Stimulated activated effector memory CD8-positive, alpha-beta T cell treated with anti-CD3 and anti-CD28 coated beads, Interleukin-12 subunit alpha, Interleukin-12 subunit beta, amount 100 ng/mL, for 72 hours (primary cell): Measurements from ENCODE around the gene SH3D19.
"Not testable (repeated sequence)": the region's sequence is repeated elsewhere in the genome, so short reads cannot be mapped to it uniquely, and the experiment has no call there.

ENCODE experiments used
- ATAC-seq: fragments of 150-1000 bp; cut with Tn5 transposase; 2 replicates; pipeline ENCODE4 v1.10.0; 2021
- DNase-seq, 2 donors: peaks; one replicate each; pipeline ENCODE4 v3.0.0; 2021 to 2022; ENCODE audit warnings: low spot score in 2 of 2
- H3K27ac Mint-ChIP-seq: one replicate; pipeline ENCODE4 v1.8.0; 2022; ENCODE audit warnings: mild to moderate bottlenecking, mixed read lengths
- H3K36me3 Mint-ChIP-seq: one replicate; pipeline ENCODE4 v1.8.0; 2022; ENCODE audit warnings: mild to moderate bottlenecking, mixed read lengths
- H3K4me1 Mint-ChIP-seq: one replicate; pipeline ENCODE4 v1.8.0; 2022; ENCODE audit warnings: mixed read lengths
- H3K4me3 Mint-ChIP-seq: one replicate; pipeline ENCODE4 v1.8.0; 2022; ENCODE audit warnings: mild to moderate bottlenecking, mixed read lengths
- H3K9me3 Mint-ChIP-seq: one replicate; pipeline ENCODE4 v1.8.0; 2022; ENCODE audit warnings: mixed read lengths

The SH3D19 gene

DNA sequence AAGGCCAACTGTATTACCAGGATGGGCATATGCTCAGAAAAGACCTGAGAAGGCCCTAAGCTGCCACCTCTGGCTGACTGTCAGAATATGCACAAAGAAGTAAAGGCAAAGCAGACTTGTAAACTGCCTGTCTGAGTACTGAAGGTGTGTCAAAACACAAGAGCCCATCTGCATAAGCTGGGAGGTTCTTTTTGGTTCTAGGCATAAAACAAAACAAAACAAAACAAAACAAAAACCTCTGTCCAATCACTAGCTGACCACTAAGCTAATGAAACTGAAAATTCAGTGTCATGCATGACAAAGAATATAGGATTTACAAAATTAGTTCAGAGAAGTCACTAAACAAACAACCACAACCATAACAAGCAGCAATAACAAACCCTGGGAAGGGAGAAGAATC, 20.6 kb downstream of the SH3D19 start:
- Mint-ChIP-seq H3K36me3 (no peaks in the 10 kb centered on the region), H3K4me1 (no peaks in the 10 kb centered on the region), H3K4me3 (no peak overlapping the region), H3K27ac (no peak overlapping the region), H3K9me3 (peaks cover 2% of the 10 kb centered on the region)
- ATAC-seq: no peak
- DNase-seq: no peak

GRCh38 chr4:151304226-151304625, 21.2 kb downstream of the SH3D19 start:
- H3K4me1 Mint-ChIP-seq: no peaks in the 10 kb centered on the region
- H3K27ac Mint-ChIP-seq: no peak overlapping the region
- ATAC-seq (no peak), DNase-seq (no peak)
- peaks cover 2% of the 10 kb centered on the region for H3K9me3 Mint-ChIP-seq
- H3K36me3 Mint-ChIP-seq: no peaks in the 10 kb centered on the region
- H3K4me3 Mint-ChIP-seq: no peak overlapping the region

DNA sequence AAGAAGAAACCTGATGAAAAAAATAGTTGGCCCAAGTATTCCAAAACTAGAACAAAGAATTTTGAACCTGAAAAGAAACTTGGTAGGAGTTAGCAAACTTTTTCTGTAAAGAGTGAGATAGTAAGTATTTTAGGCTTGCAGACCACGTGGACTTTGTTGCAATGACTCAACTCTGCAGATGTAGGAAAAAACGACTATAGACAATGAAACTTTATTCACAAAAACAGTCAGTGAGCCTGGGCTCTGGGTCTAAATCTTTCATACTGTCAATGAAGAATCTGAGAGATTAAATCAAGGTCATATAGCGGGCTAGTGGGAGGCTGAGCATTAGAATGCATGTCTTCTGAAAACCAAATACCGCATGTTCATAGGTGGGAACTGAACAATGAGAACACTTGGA, 23.0 kb downstream of the SH3D19 start:
- H3K4me3 Mint-ChIP-seq: no peak overlapping the region
- H3K4me1 Mint-ChIP-seq: no peaks in the 10 kb centered on the region
- DNase-seq (no peak), ATAC-seq (no peak)
- no peaks in the 10 kb centered on the region for H3K36me3 Mint-ChIP-seq
- no peak overlapping the region for H3K27ac Mint-ChIP-seq
- H3K9me3 Mint-ChIP-seq: peaks cover 2% of the 10 kb centered on the region

- no peak overlapping the region for H3K4me3 Mint-ChIP-seq
- ATAC-seq (no peak), DNase-seq (no peak)
- no peaks in the 10 kb centered on the region for H3K4me1 Mint-ChIP-seq
- H3K36me3 Mint-ChIP-seq: no peaks in the 10 kb centered on the region
- H3K27ac Mint-ChIP-seq: no peak overlapping the region
- H3K9me3 Mint-ChIP-seq: peaks cover 2% of the 10 kb centered on the region
Measured at GRCh38 chr4:151297170-151297569, 28.2 kb downstream of the SH3D19 start.

DNA sequence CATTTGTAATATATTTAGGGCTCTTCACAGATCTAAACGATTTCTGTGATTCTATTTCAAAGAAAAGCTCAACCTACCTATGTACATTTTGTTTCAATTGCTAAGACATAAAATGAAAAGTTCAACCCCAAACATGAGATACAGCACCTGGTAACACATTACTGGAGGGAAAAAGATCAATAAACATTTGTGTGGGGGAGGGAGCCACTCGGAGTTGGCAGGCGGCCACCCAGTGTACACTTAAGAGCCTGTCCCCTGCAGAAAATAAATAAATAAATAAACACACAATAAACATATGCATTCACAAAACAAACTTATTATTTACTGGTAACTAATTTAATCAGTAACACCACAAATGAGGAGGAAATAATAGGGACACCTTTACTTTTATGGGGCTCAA, 29.2 kb downstream of the SH3D19 start:
- ATAC-seq: no peak
- DNase-seq: no peak

DNA sequence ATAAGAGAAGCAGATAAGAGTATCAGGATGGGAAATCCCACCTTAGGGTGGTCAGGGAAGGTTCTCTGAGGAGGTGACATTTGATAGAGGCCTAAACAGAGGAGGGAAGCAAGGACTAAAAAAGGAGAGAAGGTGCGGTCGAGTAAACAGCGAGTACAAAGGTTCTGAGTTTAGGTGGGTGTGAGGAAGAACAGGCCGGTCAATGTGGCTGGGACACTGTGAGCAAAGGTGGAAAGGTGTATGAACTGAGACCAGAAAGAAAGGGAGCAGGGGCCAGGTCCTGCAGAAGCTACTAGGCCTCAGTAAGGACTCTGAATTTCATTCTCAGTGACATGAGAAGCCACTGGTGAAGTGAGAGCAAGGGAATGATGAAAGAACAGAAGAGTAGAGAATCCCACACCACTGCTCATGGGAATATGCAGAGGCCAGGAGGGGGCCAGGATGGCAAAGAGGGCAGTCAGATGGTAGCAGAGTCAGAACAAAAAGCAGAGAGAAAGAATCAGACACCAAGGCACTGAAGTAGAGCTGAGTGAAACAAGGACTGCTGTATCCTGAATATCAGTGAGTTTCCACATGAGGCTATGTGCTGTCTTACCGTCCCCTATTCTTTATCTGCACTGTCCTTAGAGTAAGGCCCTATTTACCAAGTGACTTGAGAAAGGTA, 30.4 kb downstream of the SH3D19 start:
- Mint-ChIP-seq H3K4me3 (no peak overlapping the region), H3K36me3 (no peaks in the 10 kb centered on the region), H3K4me1 (no peaks in the 10 kb centered on the region), H3K9me3 (no peaks in the 10 kb centered on the region), H3K27ac (no peak overlapping the region)
- ATAC-seq (peak; percentile 16), DNase-seq (no peak)

More for the DNA sequence above, 29.2 kb downstream of the SH3D19 start:
- H3K36me3 Mint-ChIP-seq: no peaks in the 10 kb centered on the region
- H3K4me1 Mint-ChIP-seq: no peaks in the 10 kb centered on the region
- no peaks in the 10 kb centered on the region for H3K9me3 Mint-ChIP-seq
- H3K27ac Mint-ChIP-seq: no peak overlapping the region
- no peak overlapping the region for H3K4me3 Mint-ChIP-seq

DNA sequence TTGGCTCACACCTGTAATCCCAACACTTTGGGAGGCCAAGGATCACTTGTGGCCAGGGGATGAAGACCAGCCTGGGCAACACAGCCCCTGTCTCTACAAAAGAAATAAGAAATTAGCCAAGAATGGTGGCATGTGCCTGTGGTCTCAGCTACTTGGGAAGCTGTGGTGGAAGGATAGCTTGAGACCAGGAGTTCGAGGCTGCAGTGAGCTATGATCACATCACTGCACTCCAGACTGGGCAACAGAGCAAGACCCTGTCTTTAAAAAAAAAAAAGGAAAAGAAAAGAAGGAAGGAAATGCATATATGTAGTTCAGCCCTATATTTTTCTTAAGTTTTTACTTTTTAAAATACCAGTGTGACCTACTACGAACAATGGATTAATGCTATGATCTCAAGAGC, 33.4 kb downstream of the SH3D19 start:
- DNase-seq (no peak), ATAC-seq (no peak)
- Mint-ChIP-seq H3K36me3 (no peaks in the 10 kb centered on the region), H3K9me3 (no peaks in the 10 kb centered on the region), H3K4me1 (no peaks in the 10 kb centered on the region), H3K4me3 (no peak overlapping the region), H3K27ac (no peak overlapping the region)

DNA sequence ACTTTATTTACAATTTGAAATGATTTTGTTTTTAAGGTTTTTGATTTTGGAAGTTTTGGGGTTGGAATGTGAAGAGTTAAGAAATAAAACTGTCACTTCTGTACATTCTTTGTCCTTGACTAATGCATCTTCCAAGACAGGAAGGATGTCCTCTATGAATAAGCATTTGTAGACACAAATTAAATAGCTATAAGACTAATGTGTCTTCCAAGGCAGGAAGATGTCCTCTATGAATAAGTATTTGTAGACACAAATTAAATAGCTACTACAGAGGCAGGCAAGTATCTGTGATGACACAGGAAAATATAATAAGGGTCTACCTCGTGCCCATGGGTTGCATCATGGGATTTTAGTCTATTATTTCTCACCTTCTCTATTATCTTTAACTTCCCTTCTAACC, 33.9 kb downstream of the SH3D19 start:
- H3K4me1 Mint-ChIP-seq: no peaks in the 10 kb centered on the region
- no peaks in the 10 kb centered on the region for H3K9me3 Mint-ChIP-seq
- H3K27ac Mint-ChIP-seq: no peak overlapping the region
- DNase-seq (no peak), ATAC-seq (no peak)
- no peak overlapping the region for H3K4me3 Mint-ChIP-seq
- H3K36me3 Mint-ChIP-seq: no peaks in the 10 kb centered on the region

GRCh38 chr4:151287409-151287808, 38.0 kb downstream of the SH3D19 start:
- Mint-ChIP-seq H3K36me3 (no peaks in the 10 kb centered on the region), H3K4me1 (no peaks in the 10 kb centered on the region), H3K9me3 (peaks cover 4% of the 10 kb centered on the region), H3K27ac (no peak overlapping the region), H3K4me3 (no peak overlapping the region)
- ATAC-seq: no peak
- no peak for DNase-seq

- Mint-ChIP-seq H3K4me3 (no peak overlapping the region), H3K9me3 (peaks cover 4% of the 10 kb centered on the region), H3K4me1 (no peaks in the 10 kb centered on the region), H3K36me3 (no peaks in the 10 kb centered on the region), H3K27ac (no peak overlapping the region)
- DNase-seq (no peak), ATAC-seq (no peak)
Measured at GRCh38 chr4:151284534-151285245, 40.7 kb downstream of the SH3D19 start.

DNA sequence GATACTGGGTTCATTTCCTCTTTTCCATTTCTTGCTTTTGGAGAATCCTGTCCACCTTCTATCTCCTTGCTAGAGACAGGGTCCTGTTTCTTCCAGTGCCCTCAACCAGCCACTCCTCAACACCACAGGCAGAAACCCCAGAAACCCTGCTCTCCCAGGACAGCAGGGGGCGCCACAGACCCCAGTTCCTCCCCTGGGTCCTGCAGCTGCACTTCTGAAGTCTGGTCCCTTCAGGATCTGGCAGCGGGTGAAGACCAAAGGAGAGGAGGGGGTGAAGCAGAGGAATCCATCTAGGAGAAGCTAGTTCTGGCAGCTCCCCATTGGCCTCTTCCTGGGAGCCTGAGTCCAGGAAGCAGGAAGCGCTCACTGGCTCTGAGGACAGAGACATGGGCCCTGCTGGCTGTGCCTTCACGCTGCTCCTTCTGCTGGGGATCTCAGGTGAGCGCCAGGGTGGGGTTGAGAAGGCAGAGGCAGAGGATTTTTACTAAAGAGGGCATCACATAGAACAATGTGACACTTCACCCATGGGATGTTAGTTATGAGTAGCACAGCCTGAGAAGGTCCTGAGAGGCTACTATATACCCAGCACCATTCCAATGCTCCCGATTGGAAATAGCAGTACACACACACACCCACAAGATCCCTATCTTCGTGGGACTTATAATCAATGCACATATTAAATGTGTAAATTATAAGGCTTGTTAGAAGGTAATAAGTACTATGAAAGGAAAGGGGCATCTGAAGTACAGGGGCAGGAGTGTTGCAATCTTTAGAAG, 48.4 kb downstream of the SH3D19 start, which contains the start of gene PRSS48:
Gene PRSS48 (plus strand): TSS at position 375 of the 776 bp plus-strand sequence. CDS start 12 bp downstream, at position 387.
- H3K27ac Mint-ChIP-seq: no peak within 1 kb of the TSS
- DNase-seq: peak; percentile 36 to 63

DNA sequence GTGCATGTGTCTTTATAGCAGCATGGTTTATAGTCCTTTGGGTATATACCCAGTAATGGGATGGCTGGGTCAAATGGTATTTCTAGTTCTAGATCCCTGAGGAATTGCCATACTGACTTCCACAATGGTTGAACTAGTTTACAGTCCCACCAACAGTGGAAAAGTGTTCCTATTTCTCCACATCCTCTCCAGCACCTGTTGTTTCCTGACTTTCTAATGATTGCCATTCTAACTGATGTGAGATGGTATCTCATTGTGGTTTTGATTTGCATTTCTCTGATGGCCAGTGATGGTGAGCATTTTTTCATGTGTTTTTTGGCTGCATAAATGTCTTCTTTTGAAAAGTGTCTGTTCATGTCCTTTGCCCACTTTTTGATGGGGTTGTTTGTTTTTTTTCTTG, 56.5 kb downstream of the SH3D19 start:
- not testable (repeated sequence) for H3K4me3 Mint-ChIP-seq, ATAC-seq, H3K9me3 Mint-ChIP-seq, H3K4me1 Mint-ChIP-seq, H3K27ac Mint-ChIP-seq, H3K36me3 Mint-ChIP-seq, DNase-seq

More for the DNA sequence above, 48.4 kb downstream of the SH3D19 start, which contains the start of gene PRSS48:
- Mint-ChIP-seq H3K4me3 (no peak within 1 kb of the TSS), H3K36me3 (no peaks in the 10 kb centered on the region), H3K4me1 (no peaks in the 10 kb centered on the region), H3K9me3 (no peaks in the 10 kb centered on the region)
- peak; percentile 59 for ATAC-seq

DNA sequence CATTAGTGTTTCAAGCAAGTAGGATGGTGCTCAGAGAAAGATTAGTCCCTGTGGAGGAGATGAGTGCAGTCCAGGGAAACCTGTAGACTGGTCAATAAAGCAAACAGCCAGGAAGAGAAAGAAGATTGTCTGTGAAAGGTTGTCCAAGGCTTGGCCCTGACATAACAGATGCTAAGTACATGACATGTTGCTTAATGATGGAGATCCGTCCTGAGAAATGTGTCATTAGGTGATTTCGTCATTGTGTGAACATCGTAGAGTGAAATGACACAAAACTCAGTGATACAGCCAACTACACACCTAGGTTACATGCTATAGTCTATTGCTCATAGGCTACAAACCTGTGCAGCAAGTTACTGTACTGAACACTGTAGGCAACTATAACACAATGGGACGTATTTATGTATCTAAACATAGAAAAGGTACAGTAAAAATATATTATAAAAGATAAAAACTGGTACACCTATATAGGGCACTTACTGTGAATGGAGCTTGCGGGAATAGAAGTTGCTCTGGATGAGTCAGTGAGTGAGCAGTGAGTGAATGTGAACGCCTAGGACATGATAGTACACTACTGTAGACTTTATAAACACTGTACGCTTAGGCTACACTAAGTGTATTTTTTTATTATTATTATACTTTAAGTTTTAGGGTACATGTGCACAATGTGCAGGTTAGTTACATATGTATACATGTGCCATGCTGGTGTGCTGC, 57.4 kb downstream of the SH3D19 start:
- H3K36me3 Mint-ChIP-seq: no peaks in the 10 kb centered on the region
- no peaks in the 10 kb centered on the region for H3K9me3 Mint-ChIP-seq
- no peak for ATAC-seq
- no peak for DNase-seq
- no peak overlapping the region for H3K27ac Mint-ChIP-seq
- H3K4me1 Mint-ChIP-seq: no peaks in the 10 kb centered on the region
- no peak overlapping the region for H3K4me3 Mint-ChIP-seq

DNA sequence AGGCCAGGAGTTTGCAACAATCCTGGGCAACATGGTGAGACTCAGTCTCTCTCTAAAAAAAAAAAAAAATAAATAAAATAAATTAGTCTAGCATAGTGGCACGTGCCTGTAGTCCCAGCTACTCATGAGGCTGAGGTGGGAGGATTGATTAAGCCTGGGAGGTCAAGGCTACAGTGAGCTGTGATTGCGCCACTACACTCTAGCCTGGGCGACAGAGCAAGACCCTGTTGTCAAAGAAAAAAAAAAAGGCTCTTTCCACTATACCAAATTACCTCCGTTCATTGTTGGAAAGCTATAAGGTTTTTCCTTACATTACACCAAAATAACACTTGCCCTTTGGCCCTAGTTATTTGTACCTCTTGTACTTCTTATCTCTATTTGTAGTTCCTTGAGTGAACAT, 58.3 kb downstream of the SH3D19 start:
- Mint-ChIP-seq H3K36me3 (no peaks in the 10 kb centered on the region), H3K4me3 (no peak overlapping the region), H3K27ac (no peak overlapping the region), H3K9me3 (no peaks in the 10 kb centered on the region), H3K4me1 (no peaks in the 10 kb centered on the region)
- ATAC-seq (no peak), DNase-seq (no peak)

DNA sequence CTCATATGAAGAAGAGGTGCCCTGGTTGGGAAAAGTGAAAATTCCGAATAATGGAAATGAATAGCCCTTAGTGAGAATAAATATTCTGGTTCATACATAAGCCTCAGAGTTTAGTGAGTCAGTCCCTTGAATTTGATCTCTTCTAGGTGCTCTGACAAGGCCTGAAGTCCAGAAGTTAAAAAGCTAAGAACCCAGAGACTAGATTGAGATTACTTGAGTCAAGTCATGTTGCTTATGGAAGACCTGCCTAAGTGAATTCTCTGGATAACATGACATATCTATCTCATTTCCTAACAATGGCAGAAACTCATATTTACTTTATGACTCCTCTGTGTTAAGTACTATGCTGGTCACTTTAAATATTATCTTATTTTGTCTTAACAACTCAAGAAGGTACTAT, 58.9 kb downstream of the SH3D19 start:
- H3K4me3 Mint-ChIP-seq: no peak overlapping the region
- H3K9me3 Mint-ChIP-seq: no peaks in the 10 kb centered on the region
- H3K36me3 Mint-ChIP-seq: no peaks in the 10 kb centered on the region
- no peak overlapping the region for H3K27ac Mint-ChIP-seq
- no peaks in the 10 kb centered on the region for H3K4me1 Mint-ChIP-seq
- ATAC-seq: no peak
- DNase-seq: no peak
